ENCODE data around the gene CAMTA1.
A peak's percentile ranks its signal among the peaks of the same experiment; 100 is the strongest.

CAMTA1 gene

GRCh38 chr1:7101187-7101586 lies 315.9 kb downstream of the CAMTA1 start:
- no peak for TF ChIP-seq Cebpa-rat (IDR thresholded peaks at IDR 0.05)
- Histone ChIP-seq H3K4me1 (peaks cover 78% of the 10 kb centered on the region), H3K27me3 (no peaks in the 10 kb centered on the region), H3K4me2 (peak overlapping the region; percentile 53), H3K9me3 (no peaks in the 10 kb centered on the region), H3K27ac (no peak overlapping the region), H3K9ac (no peak overlapping the region), H3K36me3 (no peaks in the 10 kb centered on the region), H3K4me3 (no peak overlapping the region), H4K20me1 (no peaks in the 10 kb centered on the region)

GRCh38 chr1:7103361-7103782 lies 318.1 kb downstream of the CAMTA1 start:
- no peaks in the 10 kb centered on the region for H3K27me3 ChIP-seq
- no peak overlapping the region for H3K4me2 ChIP-seq
- no peak overlapping the region for H3K9ac ChIP-seq
- H3K27ac ChIP-seq = no peak overlapping the region
- no peaks in the 10 kb centered on the region for H3K9me3 ChIP-seq
- H3K36me3 ChIP-seq = no peaks in the 10 kb centered on the region
- H3K4me3 ChIP-seq = no peak overlapping the region
- H4K20me1 ChIP-seq = no peaks in the 10 kb centered on the region
- peaks cover 82% of the 10 kb centered on the region for H3K4me1 ChIP-seq
- no peak for TF ChIP-seq Cebpa-rat (IDR thresholded peaks at IDR 0.05)

DNA sequence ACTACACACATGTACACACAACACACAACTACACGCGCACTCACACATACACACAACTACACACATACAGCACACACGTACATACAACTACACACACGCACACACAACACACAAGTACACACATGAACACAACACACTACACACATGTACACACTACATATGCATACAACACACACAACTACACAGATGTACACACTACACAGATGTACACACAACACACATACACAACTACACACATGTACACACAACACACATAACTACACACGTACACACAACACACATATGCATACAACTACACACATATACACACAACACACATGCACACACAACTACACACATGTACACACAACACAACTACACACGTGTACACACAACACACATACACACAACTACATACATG lies 318.6 kb downstream of the CAMTA1 start:
- no peak for TF ChIP-seq Cebpa-rat (IDR thresholded peaks at IDR 0.05)
- H3K4me3 ChIP-seq = no peak overlapping the region
- H3K9ac ChIP-seq = no peak overlapping the region
- no peaks in the 10 kb centered on the region for H3K36me3 ChIP-seq
- no peak overlapping the region for H3K27ac ChIP-seq
- H3K4me2 ChIP-seq = peak overlapping the region; percentile 65
- no peaks in the 10 kb centered on the region for H3K27me3 ChIP-seq
- no peaks in the 10 kb centered on the region for H4K20me1 ChIP-seq
- H3K4me1 ChIP-seq = peaks cover 82% of the 10 kb centered on the region
- H3K9me3 ChIP-seq = peaks cover 3% of the 10 kb centered on the region

GRCh38 chr1:7104339-7104738 lies 319.1 kb downstream of the CAMTA1 start:
- TF ChIP-seq Cebpa-rat (IDR thresholded peaks at IDR 0.05) = no peak
- Histone ChIP-seq H3K36me3 (no peaks in the 10 kb centered on the region), H3K4me1 (peaks cover 87% of the 10 kb centered on the region), H3K9me3 (peaks cover 8% of the 10 kb centered on the region), H3K4me3 (no peak overlapping the region), H3K27ac (no peak overlapping the region), H3K27me3 (no peaks in the 10 kb centered on the region), H3K9ac (no peak overlapping the region), H3K4me2 (peak overlapping the region; percentile 65), H4K20me1 (no peaks in the 10 kb centered on the region)

DNA sequence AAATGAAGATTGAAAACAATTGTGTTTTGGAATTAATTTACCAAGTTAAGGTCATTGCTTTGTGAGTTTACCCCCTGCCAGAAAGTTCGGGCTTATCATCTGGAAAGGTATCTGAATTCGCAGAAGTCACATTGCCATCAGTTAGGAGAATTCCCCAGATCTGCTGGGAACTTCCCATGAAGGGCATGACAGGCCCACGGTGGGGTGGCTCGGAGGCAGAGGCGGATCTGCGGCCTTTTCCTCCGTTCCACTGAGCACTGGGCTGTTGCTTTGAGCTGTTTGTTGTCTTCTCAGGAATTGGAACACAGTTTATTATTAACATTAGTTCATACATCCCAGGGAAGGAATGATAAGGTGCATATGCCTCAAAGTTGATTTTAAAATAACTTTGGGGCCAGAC lies 320.0 kb downstream of the CAMTA1 start:
- no peaks in the 10 kb centered on the region for H4K20me1 ChIP-seq
- no peaks in the 10 kb centered on the region for H3K27me3 ChIP-seq
- H3K4me3 ChIP-seq = no peak overlapping the region
- peaks cover 87% of the 10 kb centered on the region for H3K4me1 ChIP-seq
- no peak overlapping the region for H3K9ac ChIP-seq
- H3K4me2 ChIP-seq = peak overlapping the region; percentile 73
- H3K36me3 ChIP-seq = no peaks in the 10 kb centered on the region
- H3K27ac ChIP-seq = no peak overlapping the region
- no peak for TF ChIP-seq Cebpa-rat (IDR thresholded peaks at IDR 0.05)
- H3K9me3 ChIP-seq = peaks cover 9% of the 10 kb centered on the region

DNA sequence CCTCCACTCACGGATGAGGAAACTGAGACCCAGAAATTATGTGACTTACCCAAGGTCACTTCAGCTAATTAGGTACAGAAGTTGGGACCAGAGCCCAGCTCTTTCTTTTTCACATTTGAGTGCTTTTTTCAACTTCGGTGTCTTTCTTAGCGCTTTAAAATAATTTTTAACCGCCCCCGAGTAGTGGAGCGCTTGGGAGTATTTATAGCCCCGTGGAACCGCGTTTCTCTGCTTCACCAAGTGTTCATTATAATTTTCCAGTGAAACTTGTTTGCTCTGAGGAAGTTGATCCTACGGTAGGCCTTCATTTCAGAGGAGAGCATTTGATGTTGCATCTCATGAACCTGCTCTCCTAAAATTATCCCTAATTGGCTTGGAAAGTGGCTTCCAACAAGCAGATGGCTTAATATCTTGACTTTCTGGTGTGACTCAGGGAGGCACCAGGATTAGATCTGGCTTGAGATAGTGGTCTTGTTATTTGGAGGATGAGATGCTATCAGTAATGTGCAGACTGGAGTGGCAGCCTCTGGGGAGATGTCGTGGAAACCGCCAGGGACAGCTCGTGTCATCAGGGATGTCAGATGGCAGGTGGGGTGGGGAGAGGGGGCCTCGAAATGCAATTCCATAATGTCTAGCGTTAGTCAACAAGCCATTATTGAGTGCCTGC lies 321.3 kb downstream of the CAMTA1 start:
- Histone ChIP-seq H3K4me1 (peaks cover 87% of the 10 kb centered on the region), H3K4me2 (peak overlapping the region; percentile 73), H3K9ac (peak overlapping the region; percentile 21; the same call in 1 of the 2 replicates), H3K36me3 (no peaks in the 10 kb centered on the region), H3K27ac (peak overlapping the region; percentile 50; the same call in 1 of the 2 replicates), H3K9me3 (peaks cover 9% of the 10 kb centered on the region), H3K27me3 (no peaks in the 10 kb centered on the region), H3K4me3 (no peak overlapping the region; the same call in 1 of the 2 replicates), H4K20me1 (no peaks in the 10 kb centered on the region)
- no peak for TF ChIP-seq Cebpa-rat (IDR thresholded peaks at IDR 0.05)

DNA sequence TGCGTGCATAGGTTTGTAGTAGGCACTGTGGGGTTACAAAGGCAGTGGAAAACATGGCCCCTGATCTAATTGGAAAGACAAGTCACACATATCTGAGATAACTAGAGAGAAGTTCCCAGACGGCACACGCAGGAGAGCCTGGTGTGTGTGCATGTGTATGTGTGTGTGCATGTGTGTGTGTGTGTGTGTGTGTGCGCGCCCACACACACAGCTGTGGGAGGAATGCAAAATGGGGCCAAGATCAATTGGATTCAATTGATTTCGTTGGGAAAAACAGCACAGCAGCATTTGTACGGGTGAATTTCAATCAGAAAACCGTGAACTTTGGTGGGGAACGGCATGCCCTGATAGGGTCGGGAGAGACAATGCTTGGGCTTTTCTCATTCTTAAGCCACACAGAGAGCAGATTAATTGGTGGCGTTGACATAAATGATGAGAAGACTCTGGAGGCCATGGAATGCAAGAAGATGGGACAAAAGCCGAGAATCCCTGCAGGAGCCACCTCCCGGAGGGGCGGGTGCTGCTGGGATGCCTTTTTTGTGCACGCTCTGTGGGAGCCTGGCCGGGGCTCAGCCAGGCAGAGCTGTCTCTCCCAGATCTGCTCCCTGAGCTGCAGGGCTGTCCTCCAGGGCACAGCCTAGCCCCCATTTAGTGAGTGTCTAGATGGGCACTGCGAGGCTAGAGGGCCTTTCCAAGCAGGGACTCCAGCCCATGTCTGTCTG lies 322.0 kb downstream of the CAMTA1 start:
- H3K9ac ChIP-seq = no peak overlapping the region
- H3K36me3 ChIP-seq = no peaks in the 10 kb centered on the region
- peaks cover 88% of the 10 kb centered on the region for H3K4me1 ChIP-seq
- peak overlapping the region; percentile 73 for H3K4me2 ChIP-seq
- H4K20me1 ChIP-seq = no peaks in the 10 kb centered on the region
- H3K27me3 ChIP-seq = no peaks in the 10 kb centered on the region
- H3K9me3 ChIP-seq = peaks cover 9% of the 10 kb centered on the region
- peak overlapping the region; percentile 50; the same call in 1 of the 2 replicates for H3K27ac ChIP-seq
- no peak overlapping the region for H3K4me3 ChIP-seq
- TF ChIP-seq Cebpa-rat (IDR thresholded peaks at IDR 0.05) = no peak

DNA sequence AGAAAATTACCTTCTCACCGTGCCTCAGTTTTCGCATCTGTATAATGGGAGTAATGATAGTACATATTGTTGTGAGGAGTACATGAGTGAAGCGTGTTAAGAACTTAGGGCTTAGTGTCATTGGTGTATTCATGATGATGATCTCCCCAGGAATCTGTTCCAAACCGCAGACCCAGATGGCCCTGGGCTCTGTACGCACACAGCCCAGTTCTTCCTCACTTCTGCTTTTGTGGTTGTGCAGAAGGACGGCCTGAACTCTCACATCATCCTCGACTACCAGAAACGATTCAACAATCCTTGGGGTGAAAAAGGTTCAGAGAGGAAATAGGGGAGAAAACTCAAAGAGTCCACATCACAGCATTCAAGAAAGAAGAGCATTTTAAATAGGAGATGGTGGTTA lies 323.0 kb downstream of the CAMTA1 start:
- no peaks in the 10 kb centered on the region for H3K27me3 ChIP-seq
- peak overlapping the region; percentile 66; the same call in 1 of the 2 replicates for H3K27ac ChIP-seq
- peak overlapping the region; percentile 73 for H3K4me2 ChIP-seq
- TF ChIP-seq Cebpa-rat (IDR thresholded peaks at IDR 0.05) = no peak
- H3K9me3 ChIP-seq = peaks cover 9% of the 10 kb centered on the region
- no peak overlapping the region for H3K4me3 ChIP-seq
- no peaks in the 10 kb centered on the region for H3K36me3 ChIP-seq
- peaks cover 94% of the 10 kb centered on the region for H3K4me1 ChIP-seq
- no peak overlapping the region for H3K9ac ChIP-seq
- H4K20me1 ChIP-seq = no peaks in the 10 kb centered on the region

DNA sequence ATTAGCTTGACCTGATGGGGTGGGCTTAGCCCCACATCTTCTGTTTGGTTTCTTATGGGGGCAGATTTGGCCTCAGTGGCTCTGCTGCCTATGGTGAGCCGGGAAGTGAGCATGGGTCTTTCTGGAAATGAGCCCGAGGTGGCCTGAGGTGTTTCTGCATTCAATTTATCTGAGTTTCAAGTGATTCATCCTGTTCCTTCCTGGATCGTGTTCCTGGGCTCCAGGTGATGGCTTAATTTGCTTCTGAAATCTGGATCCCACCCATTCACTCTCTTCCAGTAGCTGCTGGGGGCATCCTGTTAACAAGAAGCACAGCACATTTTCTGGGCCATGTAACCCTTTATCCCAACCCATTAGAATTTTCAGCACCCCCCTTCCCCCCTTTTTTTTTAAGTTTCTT lies 324.6 kb downstream of the CAMTA1 start:
- H4K20me1 ChIP-seq = no peaks in the 10 kb centered on the region
- no peaks in the 10 kb centered on the region for H3K27me3 ChIP-seq
- H3K27ac ChIP-seq = no peak overlapping the region
- H3K4me3 ChIP-seq = no peak overlapping the region
- peaks cover 80% of the 10 kb centered on the region for H3K4me1 ChIP-seq
- H3K9ac ChIP-seq = no peak overlapping the region
- H3K9me3 ChIP-seq = peaks cover 13% of the 10 kb centered on the region
- no peaks in the 10 kb centered on the region for H3K36me3 ChIP-seq
- peak overlapping the region; percentile 73 for H3K4me2 ChIP-seq
- no peak for TF ChIP-seq Cebpa-rat (IDR thresholded peaks at IDR 0.05)

GRCh38 chr1:7110321-7110720 lies 325.1 kb downstream of the CAMTA1 start:
- peak overlapping the region; percentile 73 for H3K4me2 ChIP-seq
- H3K27ac ChIP-seq = no peak overlapping the region
- peaks cover 76% of the 10 kb centered on the region for H3K4me1 ChIP-seq
- H3K9me3 ChIP-seq = peaks cover 13% of the 10 kb centered on the region
- H3K27me3 ChIP-seq = no peaks in the 10 kb centered on the region
- no peak overlapping the region for H3K9ac ChIP-seq
- no peak overlapping the region for H3K4me3 ChIP-seq
- H3K36me3 ChIP-seq = no peaks in the 10 kb centered on the region
- H4K20me1 ChIP-seq = no peaks in the 10 kb centered on the region
- TF ChIP-seq Cebpa-rat (IDR thresholded peaks at IDR 0.05) = no peak
